Nephron (organoid): ENCODE results near the gene TCHH.

Source experiments
- H3K27ac Mint-ChIP-seq, 3 experiments: 2 replicates each; pipeline ENCODE4 v1.8.0; 2020; ENCODE audit warnings: mixed read lengths in 3 of 3, mild to moderate bottlenecking in 2 of 3, moderate library complexity in 1 of 3
- H3K27me3 Mint-ChIP-seq: 2 replicates; pipeline ENCODE4 v1.8.0; 2021; ENCODE audit warnings: low read depth, mild to moderate bottlenecking, moderate library complexity, mixed read lengths
- H3K36me3 Mint-ChIP-seq: 2 replicates; pipeline ENCODE4 v1.8.0; 2020; ENCODE audit warnings: low read depth, mixed read lengths
- H3K4me1 Mint-ChIP-seq: 2 replicates; pipeline ENCODE4 v1.8.0; 2020; ENCODE audit warnings: mixed read lengths
- H3K4me3 Mint-ChIP-seq, 3 experiments: 2 replicates each; pipeline ENCODE4 v1.8.0; 2020; ENCODE audit warnings: mild to moderate bottlenecking in 3 of 3, mixed read lengths in 3 of 3, moderate library complexity in 2 of 3
- H3K9me3 Mint-ChIP-seq: 2 replicates; pipeline ENCODE4 v1.8.0; 2020; ENCODE audit warnings: mixed read lengths
- CTCF ChIP-seq, 3 experiments: fragments of 200-600 bp; sonication (generic); IDR thresholded peaks; one replicate each; pipeline ENCODE4 v1.5.0; 2021; ENCODE audit warnings: antibody characterized with exemption in 3 of 3; ENCODE audit not compliant: unreplicated experiment in 3 of 3

TCHH gene

GRCh38 chr1:152109998-152110294, 5.3 kb downstream of the TCHH start:
- Mint-ChIP-seq H3K4me1 (no peaks in the 10 kb centered on the region), H3K36me3 (no peaks in the 10 kb centered on the region), H3K9me3 (peaks cover 7% of the 10 kb centered on the region), H3K4me3 (no peak overlapping the region), H3K27ac (no peak overlapping the region), H3K27me3 (peaks cover 21% of the 10 kb centered on the region)
- TF ChIP-seq CTCF (IDR thresholded peaks at IDR 0.05; ENCODE audit: unreplicated experiment in 3 of 3): no peak

GRCh38 chr1:152109231-152109997, 5.8 kb downstream of the TCHH start:
- H3K27me3 Mint-ChIP-seq: peaks cover 17% of the 10 kb centered on the region
- H3K36me3 Mint-ChIP-seq: no peaks in the 10 kb centered on the region
- no peak overlapping the region for H3K4me3 Mint-ChIP-seq
- H3K4me1 Mint-ChIP-seq: no peaks in the 10 kb centered on the region
- H3K9me3 Mint-ChIP-seq: peaks cover 7% of the 10 kb centered on the region
- H3K27ac Mint-ChIP-seq: no peak overlapping the region
- TF ChIP-seq CTCF (IDR thresholded peaks at IDR 0.05; ENCODE audit: unreplicated experiment in 3 of 3): no peak

GRCh38 chr1:152108882-152109222, 6.4 kb downstream of the TCHH start:
- H3K4me3 Mint-ChIP-seq: no peak overlapping the region
- H3K36me3 Mint-ChIP-seq: no peaks in the 10 kb centered on the region
- peaks cover 12% of the 10 kb centered on the region for H3K27me3 Mint-ChIP-seq
- H3K4me1 Mint-ChIP-seq: no peaks in the 10 kb centered on the region
- H3K27ac Mint-ChIP-seq: no peak overlapping the region
- H3K9me3 Mint-ChIP-seq: peaks cover 6% of the 10 kb centered on the region
- no peak for TF ChIP-seq CTCF (IDR thresholded peaks at IDR 0.05; ENCODE audit: unreplicated experiment in 3 of 3)

GRCh38 chr1:152107984-152108881, 7.0 kb downstream of the TCHH start:
- TF ChIP-seq CTCF (IDR thresholded peaks at IDR 0.05; ENCODE audit: unreplicated experiment in 3 of 3): no peak
- peaks cover 8% of the 10 kb centered on the region for H3K27me3 Mint-ChIP-seq
- peaks cover 3% of the 10 kb centered on the region for H3K9me3 Mint-ChIP-seq
- H3K36me3 Mint-ChIP-seq: no peaks in the 10 kb centered on the region
- H3K4me3 Mint-ChIP-seq: no peak overlapping the region
- H3K4me1 Mint-ChIP-seq: no peaks in the 10 kb centered on the region
- no peak overlapping the region for H3K27ac Mint-ChIP-seq

GRCh38 chr1:152107031-152107983, 7.9 kb downstream of the TCHH start:
- no peak for TF ChIP-seq CTCF (IDR thresholded peaks at IDR 0.05; ENCODE audit: unreplicated experiment in 3 of 3)
- peaks cover 3% of the 10 kb centered on the region for H3K9me3 Mint-ChIP-seq

More at GRCh38 chr1:152107031-152107983, 7.9 kb downstream of the TCHH start:
- no peaks in the 10 kb centered on the region for H3K4me1 Mint-ChIP-seq
- H3K36me3 Mint-ChIP-seq: no peaks in the 10 kb centered on the region
- H3K4me3 Mint-ChIP-seq: no peak overlapping the region
- no peak overlapping the region for H3K27ac Mint-ChIP-seq
- peaks cover 8% of the 10 kb centered on the region for H3K27me3 Mint-ChIP-seq
